Mononuclear cell (primary cell): ENCODE measurements around the gene RAB11FIP4. TPM values are rescaled to one million over a fixed set of nuclear protein-coding genes. Genes with fewer than 3 reads are reported as not detected.

Experiments
- H3K27me3 ChIP-seq: 2 replicates; pipeline ENCODE4 v1.6.0; 2011; ENCODE audit warnings: low read length, control low read depth; ENCODE audit not compliant: insufficient read depth
- H3K4me1 ChIP-seq: 2 replicates; pipeline ENCODE4 v1.5.1; 2011; ENCODE audit warnings: mild to moderate bottlenecking, low read length, control low read depth; ENCODE audit not compliant: insufficient read depth
- H3K4me3 ChIP-seq: 2 replicates; pipeline ENCODE4 v1.5.1; 2011; ENCODE audit warnings: mild to moderate bottlenecking, low read length, moderate library complexity
- H3K9me3 ChIP-seq: 2 replicates; pipeline ENCODE4 v1.5.1; 2011; ENCODE audit warnings: low read depth, mild to moderate bottlenecking, control low read depth, low read length
- total RNA-seq: library from RNA; depleted of rRNA; stranded (reverse); fragments of >200 nt; gene quantifications from one replicate; pipeline ENCODE4 v1.2.3, GENCODE V29; 2012

Gene RAB11FIP4
- total RNA-seq, 1 donor, result 48.0 TPM

GRCh38 chr17:31392856-31393748 is 1.6 kb downstream of the RAB11FIP4 start:
- peaks cover 52% of the 10 kb centered on the region for H3K27me3 ChIP-seq
- H3K4me3 ChIP-seq, result no peak overlapping the region
- no peaks in the 10 kb centered on the region for H3K9me3 ChIP-seq
- H3K4me1 ChIP-seq, result peaks cover 9% of the 10 kb centered on the region

GRCh38 chr17:31393749-31394146 is 2.3 kb downstream of the RAB11FIP4 start:
- peaks cover 52% of the 10 kb centered on the region for H3K27me3 ChIP-seq
- no peak overlapping the region for H3K4me3 ChIP-seq
- peaks cover 9% of the 10 kb centered on the region for H3K4me1 ChIP-seq
- H3K9me3 ChIP-seq, result no peaks in the 10 kb centered on the region

GRCh38 chr17:31394544-31394943 is 3.1 kb downstream of the RAB11FIP4 start:
- no peaks in the 10 kb centered on the region for H3K9me3 ChIP-seq
- no peak overlapping the region for H3K4me3 ChIP-seq
- peaks cover 9% of the 10 kb centered on the region for H3K4me1 ChIP-seq
- H3K27me3 ChIP-seq, result peaks cover 49% of the 10 kb centered on the region

- Histone ChIP-seq H3K9me3 (no peaks in the 10 kb centered on the region), H3K4me1 (no peaks in the 10 kb centered on the region), H3K4me3 (no peak overlapping the region), H3K27me3 (peaks cover 29% of the 10 kb centered on the region)
These were observed 5.9 kb downstream of the RAB11FIP4 start for GRCh38 chr17:31397256-31397939.

- Histone ChIP-seq H3K4me3 (no peak overlapping the region), H3K27me3 (peaks cover 16% of the 10 kb centered on the region), H3K4me1 (no peaks in the 10 kb centered on the region), H3K9me3 (no peaks in the 10 kb centered on the region)
These were observed 7.2 kb downstream of the RAB11FIP4 start for GRCh38 chr17:31398381-31399311.

GRCh38 chr17:31400481-31400950 is 9.0 kb downstream of the RAB11FIP4 start:
- Histone ChIP-seq H3K4me1 (no peaks in the 10 kb centered on the region), H3K4me3 (no peak overlapping the region), H3K27me3 (peaks cover 2% of the 10 kb centered on the region), H3K9me3 (no peaks in the 10 kb centered on the region)

- H3K9me3 ChIP-seq, result no peaks in the 10 kb centered on the region
- H3K4me3 ChIP-seq, result no peak overlapping the region
- H3K4me1 ChIP-seq, result no peaks in the 10 kb centered on the region
- no peaks in the 10 kb centered on the region for H3K27me3 ChIP-seq
These were observed 10.2 kb downstream of the RAB11FIP4 start for GRCh38 chr17:31401456-31402254.

- no peaks in the 10 kb centered on the region for H3K4me1 ChIP-seq
- no peaks in the 10 kb centered on the region for H3K9me3 ChIP-seq
These were observed 12.8 kb downstream of the RAB11FIP4 start for GRCh38 chr17:31404028-31404949.

GRCh38 chr17:31405890-31406371 is 14.5 kb downstream of the RAB11FIP4 start:
- Histone ChIP-seq H3K9me3 (no peaks in the 10 kb centered on the region), H3K4me3 (no peak overlapping the region), H3K4me1 (no peaks in the 10 kb centered on the region), H3K27me3 (no peaks in the 10 kb centered on the region)

More at GRCh38 chr17:31404028-31404949, 12.8 kb downstream of the RAB11FIP4 start:
- Histone ChIP-seq H3K4me3 (no peak overlapping the region), H3K27me3 (no peaks in the 10 kb centered on the region)

- Histone ChIP-seq H3K27me3 (no peaks in the 10 kb centered on the region), H3K9me3 (no peaks in the 10 kb centered on the region), H3K4me3 (no peak overlapping the region), H3K4me1 (no peaks in the 10 kb centered on the region)
These were observed 17.1 kb downstream of the RAB11FIP4 start for GRCh38 chr17:31408586-31408985.

GRCh38 chr17:31411707-31412285 is 20.3 kb downstream of the RAB11FIP4 start:
- Histone ChIP-seq H3K9me3 (no peaks in the 10 kb centered on the region), H3K27me3 (no peaks in the 10 kb centered on the region), H3K4me1 (peaks cover 7% of the 10 kb centered on the region), H3K4me3 (no peak overlapping the region)

- Histone ChIP-seq H3K27me3 (no peaks in the 10 kb centered on the region), H3K4me3 (no peak overlapping the region), H3K9me3 (no peaks in the 10 kb centered on the region), H3K4me1 (peaks cover 7% of the 10 kb centered on the region)
These were observed 21.0 kb downstream of the RAB11FIP4 start for GRCh38 chr17:31412511-31412910.
